Suppressor macrophage treated with lipopolysaccharide for 4 hours (primary cell): ENCODE data around the gene CHPF.

ENCODE experiments used
- DNase-seq: peaks from one replicate; pipeline ENCODE4 v3.0.0-alpha.2; 2020

The CHPF gene

GRCh38 chr2:219527472-219527871 lies 16.1 kb downstream of the CHPF start:
- DNase-seq, result no peak

GRCh38 chr2:219527076-219527394 lies 16.6 kb downstream of the CHPF start:
- DNase-seq, result no peak

DNA sequence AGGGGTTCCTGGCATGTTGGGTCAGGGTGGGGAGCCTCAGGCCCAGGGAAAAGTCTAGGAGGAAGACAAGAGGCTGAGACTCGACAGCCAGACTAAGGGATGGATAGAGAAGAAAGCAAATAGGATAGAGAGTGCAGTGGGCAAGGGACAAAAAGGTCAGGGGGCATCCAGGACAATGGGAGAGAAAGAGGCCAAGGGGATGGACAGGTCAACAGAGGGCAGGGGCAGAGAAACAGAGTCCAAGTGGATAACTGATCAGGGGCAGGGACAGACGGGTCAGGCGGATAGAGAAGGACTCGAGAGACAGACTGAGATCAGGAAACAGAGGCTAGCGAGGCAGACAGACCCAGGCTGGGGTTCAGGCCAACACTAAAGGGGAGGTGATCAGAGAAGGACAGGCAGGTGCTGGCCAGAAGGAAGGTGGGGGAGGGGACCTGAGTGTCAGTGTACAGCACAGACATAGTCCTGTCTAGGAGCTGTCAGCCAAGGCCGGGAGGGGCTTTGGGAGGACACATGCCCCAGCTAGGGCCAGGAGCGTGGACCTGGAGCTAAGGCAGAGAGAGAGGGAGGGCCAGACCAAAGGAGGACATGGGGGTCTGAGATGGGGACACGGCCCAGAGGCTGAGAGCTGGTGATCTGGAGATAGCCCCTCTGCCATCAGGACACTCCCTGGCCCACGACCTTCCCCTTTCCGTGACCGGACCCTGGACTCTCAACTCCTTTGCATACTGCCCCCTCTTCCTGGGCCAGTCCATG lies 17.1 kb downstream of the CHPF start:
- DNase-seq, result no peak

GRCh38 chr2:219525533-219526232 lies 17.9 kb downstream of the CHPF start:
- no peak for DNase-seq

DNA sequence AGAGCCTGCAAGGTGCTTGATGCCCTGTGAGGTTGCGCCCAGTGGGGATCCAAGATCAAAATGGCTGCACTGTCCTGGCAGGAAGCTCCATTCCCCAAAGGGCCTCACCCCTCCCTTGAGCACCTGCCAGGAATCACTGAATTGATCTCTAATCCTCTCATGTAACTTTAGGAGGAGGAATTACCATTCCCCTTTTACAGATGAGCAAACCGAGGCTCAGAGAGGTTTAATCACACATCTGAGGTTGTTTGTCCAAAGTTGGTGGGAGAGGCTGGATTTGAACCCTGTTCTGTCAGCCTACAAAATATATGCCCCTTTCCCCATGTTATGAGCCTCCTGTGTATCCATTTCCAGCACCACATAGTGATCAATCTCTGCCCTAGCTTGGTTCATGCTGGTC lies 18.8 kb downstream of the CHPF start:
- DNase-seq, result no peak

DNA sequence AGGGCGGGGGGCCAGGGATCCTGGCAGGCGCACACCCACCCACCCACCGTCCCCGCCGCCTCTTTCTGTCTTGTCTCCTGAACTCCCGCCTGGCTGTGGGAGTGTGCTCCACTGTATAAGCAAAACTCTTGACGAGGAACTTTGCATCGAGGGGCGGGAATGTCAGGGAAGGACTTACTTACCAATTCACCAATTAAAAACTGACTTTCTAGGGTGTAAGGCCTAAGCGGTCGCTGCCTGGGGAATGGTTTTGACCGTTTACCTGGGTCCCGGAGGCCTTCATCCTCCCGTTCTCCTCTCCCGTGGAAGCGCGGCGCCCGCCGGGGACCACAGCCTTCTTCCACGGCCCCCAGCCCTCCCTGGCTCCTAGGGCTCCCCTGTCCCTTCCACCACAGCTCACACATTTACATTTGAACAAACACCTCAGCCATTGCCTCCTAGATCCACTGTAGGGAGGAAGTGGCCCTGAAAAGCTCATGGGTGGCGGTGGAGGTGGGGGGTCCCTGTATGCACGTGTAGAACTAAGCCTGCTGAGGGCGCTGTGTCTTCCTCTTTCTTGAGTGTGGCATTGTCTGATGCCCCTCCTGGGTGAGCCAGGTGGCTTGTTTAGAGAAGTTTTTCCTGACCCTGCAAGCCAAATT lies 20.5 kb downstream of the CHPF start:
- no peak for DNase-seq

DNA sequence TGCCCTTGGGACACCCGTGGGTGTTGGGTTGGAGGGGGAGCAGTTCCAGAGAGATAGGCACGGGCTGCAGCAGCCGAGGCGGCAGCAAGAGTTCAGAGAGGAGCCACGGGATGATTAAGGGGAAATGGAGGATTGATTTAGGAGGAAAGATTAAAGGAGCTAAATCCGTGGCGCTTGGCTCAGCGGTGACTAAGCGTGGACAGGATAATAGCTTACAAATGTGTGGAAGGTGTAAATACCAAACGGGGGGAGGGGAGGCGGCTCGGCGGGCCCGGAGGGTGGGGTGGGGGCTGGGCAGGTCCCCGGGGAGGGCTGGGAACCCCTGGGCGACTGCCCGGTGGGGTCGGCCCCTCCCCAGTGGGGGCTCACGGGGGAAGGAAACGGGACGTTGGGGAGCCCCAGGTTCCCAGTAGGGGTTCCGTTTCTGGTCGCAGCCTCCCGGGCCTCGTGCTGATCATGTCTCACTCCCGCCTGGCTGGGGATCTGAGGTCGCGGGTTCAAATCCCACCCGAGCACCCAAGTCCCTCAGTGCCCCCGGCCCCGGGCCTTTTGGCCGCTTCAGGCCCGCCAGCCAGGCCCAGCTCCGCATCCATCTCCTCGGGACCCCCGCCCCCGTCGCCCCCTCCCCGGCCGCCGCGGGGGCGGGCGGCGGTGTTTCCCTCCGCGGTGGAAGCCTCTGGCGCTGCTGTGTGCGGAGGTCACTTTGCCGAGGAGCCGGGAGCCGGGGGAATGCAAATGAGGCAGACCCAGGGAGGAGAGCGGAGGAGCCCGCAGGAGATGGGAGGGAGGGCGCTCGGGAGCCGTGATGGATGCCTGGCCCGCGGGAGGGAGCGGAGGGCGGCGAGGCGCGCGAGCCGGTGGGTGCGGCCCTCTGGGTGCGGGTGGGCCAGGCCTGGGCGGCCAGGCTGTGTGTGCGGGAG lies 21.2 kb downstream of the CHPF start:
- DNase-seq, result no peak

GRCh38 chr2:219521066-219521880 lies 22.3 kb downstream of the CHPF start:
- no peak for DNase-seq

- DNase-seq, result no peak
These were observed 23.5 kb downstream of the CHPF start for GRCh38 chr2:219520079-219520478.

GRCh38 chr2:219519526-219519916 lies 24.1 kb downstream of the CHPF start:
- DNase-seq, result no peak

GRCh38 chr2:219517954-219518778 lies 25.4 kb downstream of the CHPF start:
- no peak for DNase-seq

DNA sequence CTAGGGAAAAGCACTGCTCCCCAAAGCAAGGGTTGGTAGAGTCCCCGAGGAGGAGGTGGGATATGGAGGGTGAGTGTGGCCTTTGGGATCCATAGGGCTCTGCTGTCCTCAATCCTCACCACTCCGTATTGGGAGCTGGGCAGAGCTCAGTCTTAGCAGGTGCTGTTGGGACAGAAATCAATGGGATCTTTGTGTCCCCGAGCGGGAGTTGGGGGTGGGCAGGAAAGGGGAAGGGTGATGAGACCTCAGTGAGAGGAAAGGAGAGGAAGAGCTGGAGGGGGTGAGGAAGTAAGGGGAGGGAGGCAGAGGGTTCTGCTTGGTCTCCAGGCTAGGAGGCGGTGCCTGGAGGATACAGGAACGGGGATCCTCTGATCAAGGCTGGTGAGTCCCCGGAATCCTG lies 26.7 kb downstream of the CHPF start:
- DNase-seq, result no peak

GRCh38 chr2:219515874-219516629 lies 27.6 kb downstream of the CHPF start:
- no peak for DNase-seq

DNA sequence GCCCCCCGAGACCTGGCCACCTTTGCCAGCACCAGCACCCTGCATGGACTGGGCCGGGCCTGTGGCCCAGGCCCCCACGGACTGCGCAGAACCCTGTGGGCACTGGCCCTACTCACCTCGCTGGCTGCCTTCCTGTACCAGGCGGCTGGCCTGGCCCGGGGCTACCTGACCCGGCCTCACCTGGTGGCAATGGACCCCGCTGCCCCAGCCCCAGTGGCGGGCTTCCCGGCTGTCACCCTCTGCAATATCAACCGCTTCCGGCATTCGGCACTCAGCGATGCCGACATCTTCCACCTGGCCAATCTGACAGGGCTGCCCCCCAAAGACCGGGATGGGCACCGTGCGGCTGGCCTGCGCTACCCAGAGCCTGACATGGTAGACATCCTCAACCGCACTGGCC lies 28.8 kb downstream of the CHPF start:
- no peak for DNase-seq

GRCh38 chr2:219514196-219514761 lies 29.3 kb downstream of the CHPF start, which contains the start of gene ASIC4:
ASIC4 (plus strand) TSS chr2:219514482; CDS start chr2:219514725, 243 bp downstream.
- no peak for DNase-seq

GRCh38 chr2:219513787-219514186 lies 29.8 kb downstream of the CHPF start:
- no peak for DNase-seq

- no peak for DNase-seq
These were observed 30.9 kb downstream of the CHPF start for GRCh38 chr2:219512524-219513216.

GRCh38 chr2:219511547-219512325 lies 31.9 kb downstream of the CHPF start:
- DNase-seq, result no peak
